ENCODE measurements around the gene NRXN3. TPM values are rescaled to one million over a fixed set of nuclear protein-coding genes. Genes with fewer than 3 reads are reported as not detected.

NRXN3 gene
- total and polyA plus RNA-seq, 7 donors, result 0.06 to 0.74 (median 0.15) TPM

DNA sequence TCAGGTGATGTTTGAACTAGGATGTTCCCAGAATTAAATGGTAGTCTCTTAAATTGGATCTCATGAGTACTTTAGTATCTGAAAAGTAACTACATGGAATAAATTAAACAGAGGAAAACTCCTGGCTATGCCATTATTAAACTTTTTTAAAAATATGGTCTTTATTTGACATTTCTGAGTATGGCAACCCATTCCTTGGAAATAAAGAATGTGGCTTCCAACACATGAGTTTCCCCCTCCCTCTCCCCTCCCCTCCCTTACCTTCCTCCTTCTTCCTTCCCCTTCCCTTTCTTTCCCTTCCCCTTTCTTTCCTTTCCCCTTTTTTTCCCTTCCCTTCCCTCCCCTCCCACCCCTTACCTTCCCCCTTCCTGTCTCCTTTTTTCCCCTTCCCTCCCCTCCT, 1100.9 kb downstream of the NRXN3 start:
- no peaks in the 10 kb centered on the region for H3K27me3 ChIP-seq (ENCODE audit: insufficient read depth in 3 of 3, low read length in 2 of 3)
- no peak overlapping the region for H3K4me3 ChIP-seq
- ATAC-seq (no peak), DNase-seq (no peak)
- no peaks in the 10 kb centered on the region for H3K4me1 ChIP-seq
- no peaks in the 10 kb centered on the region for H3K9me3 ChIP-seq
- no peaks in the 10 kb centered on the region for H3K36me3 ChIP-seq (ENCODE audit: insufficient read depth in 1 of 2, low read depth in 1 of 2)
- intact Hi-C loops (cut with DNase I), result no loop called here
- no peak overlapping the region for H3K27ac ChIP-seq
- TF ChIP-seq, protein P1, sequence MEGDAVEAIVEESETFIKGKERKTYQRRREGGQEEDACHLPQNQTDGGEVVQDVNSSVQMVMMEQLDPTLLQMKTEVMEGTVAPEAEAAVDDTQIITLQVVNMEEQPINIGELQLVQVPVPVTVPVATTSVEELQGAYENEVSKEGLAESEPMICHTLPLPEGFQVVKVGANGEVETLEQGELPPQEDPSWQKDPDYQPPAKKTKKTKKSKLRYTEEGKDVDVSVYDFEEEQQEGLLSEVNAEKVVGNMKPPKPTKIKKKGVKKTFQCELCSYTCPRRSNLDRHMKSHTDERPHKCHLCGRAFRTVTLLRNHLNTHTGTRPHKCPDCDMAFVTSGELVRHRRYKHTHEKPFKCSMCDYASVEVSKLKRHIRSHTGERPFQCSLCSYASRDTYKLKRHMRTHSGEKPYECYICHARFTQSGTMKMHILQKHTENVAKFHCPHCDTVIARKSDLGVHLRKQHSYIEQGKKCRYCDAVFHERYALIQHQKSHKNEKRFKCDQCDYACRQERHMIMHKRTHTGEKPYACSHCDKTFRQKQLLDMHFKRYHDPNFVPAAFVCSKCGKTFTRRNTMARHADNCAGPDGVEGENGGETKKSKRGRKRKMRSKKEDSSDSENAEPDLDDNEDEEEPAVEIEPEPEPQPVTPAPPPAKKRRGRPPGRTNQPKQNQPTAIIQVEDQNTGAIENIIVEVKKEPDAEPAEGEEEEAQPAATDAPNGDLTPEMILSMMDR (IDR thresholded peaks at IDR 0.05), result no peak

DNA sequence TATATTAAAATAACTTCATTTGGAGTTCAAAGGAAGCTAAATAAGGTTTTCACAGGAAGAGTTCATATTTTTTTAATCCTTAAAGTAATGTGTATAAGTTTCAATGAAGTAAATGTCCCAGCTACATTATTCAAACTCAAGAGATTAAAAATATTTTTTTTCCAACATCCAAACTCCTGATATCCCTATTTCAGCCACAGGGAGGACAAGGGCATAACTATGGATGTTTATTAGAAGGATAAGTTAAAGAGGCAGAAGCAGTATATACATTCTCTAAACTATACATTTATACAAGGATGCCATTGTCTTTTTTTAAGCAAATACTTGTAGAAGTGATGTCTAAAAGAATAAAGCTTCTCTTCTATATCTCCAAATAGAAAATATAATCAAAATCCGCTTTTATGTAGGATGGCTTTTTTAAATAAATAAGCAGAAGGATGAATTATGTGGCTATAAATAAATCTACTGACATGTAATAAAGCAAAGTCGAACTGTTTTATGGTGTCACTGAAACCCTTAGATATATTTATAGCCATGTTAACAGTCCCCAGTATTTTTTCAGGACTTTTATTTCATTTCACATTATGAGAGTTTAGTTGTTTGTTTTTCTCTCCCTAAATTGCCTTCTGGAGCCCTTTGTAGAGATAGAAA, 1104.6 kb downstream of the NRXN3 start:
- intact Hi-C loops (cut with DNase I), result loop anchor here in 1 of 2 donors (5.0 kb wide), 1 partner anchor 143 kb away; no protein-coding TSS in a partner anchor
- ATAC-seq, result no peak
- no peak for DNase-seq
- 46 to 52% (median 50%) methylated on average over 2 of the region's 2 CpGs for WGBS, 3 donors
- TF ChIP-seq, protein P1 (IDR thresholded peaks at IDR 0.05), result no peak
- Histone ChIP-seq H3K27me3 (ENCODE audit: insufficient read depth in 3 of 3, low read length in 2 of 3) (peaks cover 0 to 12% (median 5%) of the 10 kb centered on the region in 3 donors), H3K4me1 (no peaks in the 10 kb centered on the region), H3K9me3 (no peaks in the 10 kb centered on the region), H3K27ac (no peak overlapping the region), H3K36me3 (ENCODE audit: insufficient read depth in 1 of 2, low read depth in 1 of 2) (no peaks in the 10 kb centered on the region), H3K4me3 (no peak overlapping the region)

DNA sequence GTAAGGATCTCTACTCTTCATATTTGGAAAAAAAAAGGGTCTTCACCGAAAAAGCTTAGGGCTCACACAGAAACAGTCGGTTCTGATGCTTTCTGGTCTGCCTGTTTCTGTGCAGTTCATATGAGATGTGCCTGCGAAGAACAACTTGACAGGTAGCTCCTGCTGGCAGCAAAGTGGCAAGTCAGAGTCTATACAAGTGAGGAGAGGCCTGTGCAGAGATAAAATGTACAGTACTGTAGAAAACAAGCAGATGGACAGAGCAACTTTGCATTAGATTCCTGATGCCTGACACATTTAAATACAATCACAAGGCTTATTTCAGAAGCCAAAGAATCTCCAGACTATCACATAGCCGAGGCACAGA, 1105.1 kb downstream of the NRXN3 start:
- WGBS, 3 donors, result 69 to 78% (median 74%) methylated on average over 4 of the region's 4 CpGs
- TF ChIP-seq, protein P1 (IDR thresholded peaks at IDR 0.05), result no peak

DNA sequence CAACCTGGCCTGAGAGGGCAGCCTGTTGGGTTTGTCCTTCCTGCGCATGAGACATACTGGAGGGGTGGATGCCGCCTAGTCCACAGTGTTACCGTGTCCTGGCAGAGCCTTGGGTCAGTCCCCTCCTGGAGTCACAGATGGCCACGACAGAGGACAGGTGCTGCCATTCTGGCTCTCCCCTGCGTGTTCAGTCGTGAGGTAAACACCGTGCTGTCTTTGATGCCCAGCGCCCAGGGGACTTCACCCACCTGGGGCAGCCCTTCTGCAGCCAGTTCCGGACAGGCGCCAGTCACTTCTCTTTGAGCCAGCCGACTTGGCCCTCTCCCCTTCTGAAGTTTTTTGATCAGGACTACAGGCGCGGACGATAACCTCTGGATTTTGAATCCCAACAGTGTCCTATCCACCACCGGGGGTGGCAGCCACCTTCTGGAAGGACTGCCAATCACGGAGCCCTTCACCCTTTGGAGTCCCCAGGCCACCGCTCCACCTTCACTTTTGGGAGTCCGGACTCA, 1108.2 kb downstream of the NRXN3 start:
- WGBS, 3 donors, result 14 to 17% (median 16%) methylated on average over 18 of the region's 18 CpGs
- H3K36me3 ChIP-seq (ENCODE audit: insufficient read depth in 1 of 2, low read depth in 1 of 2), result no peaks in the 10 kb centered on the region
- peaks cover 6 to 38% (median 8%) of the 10 kb centered on the region in 3 donors for H3K27me3 ChIP-seq (ENCODE audit: insufficient read depth in 3 of 3, low read length in 2 of 3)
- no peaks in the 10 kb centered on the region for H3K9me3 ChIP-seq
- no peaks in the 10 kb centered on the region for H3K4me1 ChIP-seq
- DNase-seq (peak in 1 of 2 donors; percentile 40), ATAC-seq (peak in 1 of 4 donors; percentile 7)
- TF ChIP-seq, protein P1 (IDR thresholded peaks at IDR 0.05), result no peak
- intact Hi-C loops (cut with DNase I), result loop anchor here in 1 of 2 donors (5.0 kb wide), 1 partner anchor 139 kb away; no protein-coding TSS in a partner anchor
- no peak overlapping the region for H3K27ac ChIP-seq
- peak overlapping the region; percentile 69 for H3K4me3 ChIP-seq

More for the DNA sequence above, 1105.1 kb downstream of the NRXN3 start:
- intact Hi-C loops (cut with DNase I), result loop anchor here in 1 of 2 donors (5.0 kb wide), 1 partner anchor 142 kb away; no protein-coding TSS in a partner anchor
- no peak for ATAC-seq
- no peak for DNase-seq
- Histone ChIP-seq H3K27ac (no peak overlapping the region), H3K4me1 (no peaks in the 10 kb centered on the region), H3K27me3 (ENCODE audit: insufficient read depth in 3 of 3, low read length in 2 of 3) (peaks cover 0 to 17% (median 5%) of the 10 kb centered on the region in 3 donors), H3K9me3 (no peaks in the 10 kb centered on the region), H3K4me3 (no peak overlapping the region), H3K36me3 (ENCODE audit: insufficient read depth in 1 of 2, low read depth in 1 of 2) (no peaks in the 10 kb centered on the region)

Data from psoas muscle (tissue), 8 donors.